COLO668 (cell line): ENCODE data around the gene OR2V2.

Experiments used
- DNase-seq: peaks from one replicate; lab custom pipeline; 2025; ENCODE audit not compliant: unreplicated experiment; lab: John Stamatoyannopoulos, UW

Gene OR2V2

DNA sequence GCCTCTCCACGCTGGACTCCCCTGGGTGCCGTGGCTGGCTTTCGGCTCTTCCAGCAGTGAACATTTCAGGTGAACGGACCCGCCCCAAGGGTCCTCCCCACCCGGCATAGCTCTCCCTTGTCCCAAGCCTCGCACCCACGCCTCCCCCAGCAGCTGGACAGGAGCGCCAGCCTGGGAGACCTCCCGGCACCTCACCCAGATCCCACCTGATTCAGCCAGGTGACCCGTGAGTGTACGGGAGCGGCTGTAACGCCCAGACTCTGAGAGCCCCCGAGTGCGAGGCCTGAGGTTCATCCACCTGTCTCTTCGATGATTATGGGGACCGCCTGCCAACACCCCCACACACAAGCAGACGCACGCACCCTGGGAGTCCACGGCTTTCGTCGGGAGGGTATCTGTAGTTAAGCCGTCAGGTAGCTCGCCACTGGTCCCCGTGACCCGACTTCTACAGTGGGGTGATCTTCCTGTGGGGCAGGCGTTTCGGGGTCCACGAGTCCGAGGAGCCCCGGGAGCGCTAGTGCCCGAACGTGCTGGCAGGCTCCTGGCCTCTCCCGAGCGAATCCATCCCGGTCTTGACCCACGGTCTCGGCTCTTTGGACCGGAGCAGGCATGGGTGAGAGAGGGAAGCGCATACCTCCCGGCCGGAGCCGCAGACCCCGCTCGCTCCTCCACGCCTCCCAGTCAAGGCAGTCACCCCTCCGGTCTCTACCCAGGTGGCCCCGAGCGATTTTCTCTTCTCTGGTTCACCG is 42.8 kb downstream of the OR2V2 start:
- DNase-seq: no peak

DNA sequence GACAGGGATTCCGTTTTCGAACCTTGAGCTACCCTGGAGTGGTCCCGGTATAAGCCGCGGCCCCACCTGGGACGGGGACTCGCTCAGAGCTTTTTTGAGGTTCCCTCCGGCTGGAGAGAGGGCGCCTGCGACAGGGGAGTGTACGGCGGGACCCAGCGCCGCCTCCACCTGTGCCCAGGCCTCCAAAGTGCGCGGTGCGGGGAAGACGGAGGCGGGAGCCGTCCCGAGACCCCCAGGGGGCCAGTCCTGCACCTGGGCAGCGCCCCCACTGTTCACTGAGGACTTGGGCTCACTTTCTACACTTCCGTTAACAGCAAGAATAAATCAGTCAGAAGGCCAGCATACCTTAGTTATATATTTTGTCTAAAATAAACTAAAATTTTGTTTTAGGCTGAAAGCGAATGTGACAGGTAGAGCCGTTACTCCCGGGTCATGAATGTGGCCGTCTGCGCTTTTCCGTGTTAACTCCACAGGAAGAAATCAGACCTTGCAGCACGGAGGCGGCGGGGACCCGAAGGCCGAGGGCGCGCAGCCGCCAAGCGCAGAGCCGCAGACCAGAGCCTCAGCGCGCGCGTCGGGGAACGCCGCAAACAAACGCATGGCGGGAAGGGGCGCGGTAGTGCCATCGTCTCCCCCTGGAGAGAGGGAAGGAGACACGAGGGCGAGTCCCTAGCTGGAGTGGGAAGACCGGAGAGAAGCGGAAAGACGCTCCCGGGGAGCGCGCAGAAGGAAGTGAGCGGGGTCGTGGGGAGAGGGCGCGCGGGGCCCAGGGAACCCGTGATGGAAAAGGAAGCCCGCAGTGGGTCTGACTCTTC is 43.5 kb downstream of the OR2V2 start:
- DNase-seq: no peak

DNA sequence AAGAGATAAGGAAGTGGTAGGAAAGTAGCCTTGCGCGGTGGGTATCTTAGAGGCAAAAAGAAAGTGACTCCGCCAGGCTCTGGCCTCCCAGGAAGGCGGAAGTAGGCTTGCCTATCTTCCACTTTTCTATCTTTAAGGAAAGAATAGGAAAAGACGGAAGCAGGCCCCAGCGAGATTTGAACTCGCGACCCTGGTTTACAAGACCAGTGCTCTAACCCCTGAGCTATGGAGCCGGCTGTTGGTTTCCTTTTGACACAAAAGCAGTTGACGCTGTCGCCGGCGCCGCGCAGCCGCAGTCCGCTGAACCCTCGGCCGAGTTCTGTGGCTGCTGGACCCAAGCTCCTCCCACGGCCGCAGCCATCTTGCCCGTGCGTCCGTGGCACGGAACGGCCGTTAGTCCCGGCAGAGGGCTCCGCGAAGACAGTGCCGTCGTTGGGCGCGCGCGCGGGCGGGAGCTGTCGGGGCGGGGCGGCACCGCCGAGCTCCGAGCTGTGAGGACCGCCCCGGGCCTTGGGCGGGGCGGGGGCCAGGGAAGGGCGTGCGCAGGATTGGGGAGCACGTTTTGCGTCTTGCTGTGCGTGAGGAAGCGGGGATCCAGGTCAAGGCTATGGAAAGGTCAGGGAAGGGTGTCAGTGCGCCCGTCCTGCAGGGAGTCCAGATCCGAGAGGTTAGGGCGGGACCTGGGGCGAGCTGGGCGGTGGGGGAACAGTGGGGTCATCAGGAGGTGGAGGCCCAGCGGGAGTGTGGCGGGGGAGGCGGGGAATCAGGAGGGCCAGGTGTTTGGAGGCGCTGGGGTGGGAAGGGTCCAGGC is 44.3 kb downstream of the OR2V2 start:
- no peak for DNase-seq

DNA sequence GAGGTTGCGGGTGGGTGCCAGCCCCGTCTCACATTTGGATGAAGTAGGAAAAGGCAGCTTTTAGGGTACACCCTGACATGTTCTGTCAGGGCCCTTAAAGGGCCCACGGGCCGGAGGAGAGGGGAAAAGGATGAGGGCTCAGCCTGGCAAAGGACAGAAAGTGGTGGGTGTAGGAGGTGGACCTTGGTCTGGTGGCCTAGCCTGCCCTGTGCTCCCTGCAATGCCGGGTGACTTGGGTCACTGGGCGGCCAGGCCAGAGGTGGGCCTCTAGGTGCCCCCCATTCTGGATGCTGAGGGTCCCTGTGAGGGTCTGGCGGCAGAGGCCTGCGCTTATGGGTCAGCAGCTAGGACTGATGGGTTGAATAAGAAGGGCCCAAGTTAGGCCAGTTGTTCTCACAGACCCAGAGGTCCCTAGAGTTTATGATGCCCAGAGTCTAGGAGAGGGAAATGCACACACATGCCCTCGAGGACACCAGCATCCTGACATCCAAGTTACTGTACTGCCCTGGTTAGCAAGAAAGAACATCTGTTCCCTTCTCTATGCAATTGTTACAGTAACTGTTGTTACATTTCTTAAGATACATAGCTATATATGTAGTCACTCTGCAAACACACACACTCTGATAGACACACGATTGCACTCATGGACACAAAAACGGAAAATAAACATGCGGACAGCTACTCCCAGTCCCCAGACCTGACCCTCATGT is 45.1 kb downstream of the OR2V2 start:
- DNase-seq: no peak

DNA sequence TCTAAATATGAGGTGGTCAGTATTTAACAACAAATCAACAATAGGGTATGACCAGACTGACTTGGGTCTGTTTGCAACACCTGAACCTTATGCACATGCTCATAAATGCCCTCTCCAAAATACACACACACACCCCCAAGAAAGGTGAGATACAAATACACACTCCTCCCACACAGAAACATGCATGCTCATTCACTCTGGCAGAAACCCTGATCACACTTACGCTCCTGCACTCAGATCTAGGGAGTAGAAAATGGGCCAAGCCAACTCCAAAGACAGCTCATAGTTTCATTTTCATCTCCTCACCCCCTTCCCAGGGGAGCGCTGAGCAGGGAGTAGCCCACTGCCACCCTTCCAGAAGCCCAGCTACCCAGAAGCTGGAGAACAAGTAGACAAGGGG is 46.3 kb downstream of the OR2V2 start:
- no peak for DNase-seq

DNA sequence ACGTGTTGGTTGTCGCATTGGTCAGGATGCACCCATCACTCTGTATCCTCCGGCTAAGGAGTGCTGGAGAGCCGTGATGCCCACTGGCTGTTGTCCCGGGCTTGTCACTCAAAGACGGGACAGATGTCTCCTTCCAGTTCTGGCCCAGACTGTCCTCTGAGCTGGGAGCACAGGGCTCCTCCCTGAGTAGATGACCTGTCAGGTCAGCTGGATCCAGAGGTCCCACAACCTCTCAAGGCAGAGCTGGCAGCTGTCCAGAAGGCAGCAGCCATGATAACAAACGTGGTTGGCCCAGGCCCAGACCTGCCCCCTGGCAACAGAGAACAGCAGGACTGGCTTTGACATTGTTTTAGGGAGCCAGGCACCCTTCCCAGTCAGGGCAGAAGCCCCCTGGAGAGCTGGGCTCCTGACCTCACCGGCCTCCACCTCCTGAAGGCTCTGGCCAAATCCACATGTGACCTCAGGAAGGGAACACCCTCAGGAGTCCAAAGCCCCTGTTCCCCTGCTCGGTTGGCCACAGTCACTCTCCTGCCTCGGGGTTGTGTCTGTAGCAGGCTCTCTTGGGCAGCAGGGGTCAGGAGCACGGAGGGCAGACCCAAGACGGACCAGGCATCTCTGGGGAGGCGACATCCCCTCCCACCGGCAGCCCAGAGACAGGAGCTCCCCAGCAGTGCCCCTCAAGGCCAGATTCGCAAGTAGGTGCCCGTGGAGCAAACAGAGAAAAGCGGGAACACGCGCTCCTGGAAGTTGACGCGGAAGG is 47.3 kb downstream of the OR2V2 start:
- no peak for DNase-seq

DNA sequence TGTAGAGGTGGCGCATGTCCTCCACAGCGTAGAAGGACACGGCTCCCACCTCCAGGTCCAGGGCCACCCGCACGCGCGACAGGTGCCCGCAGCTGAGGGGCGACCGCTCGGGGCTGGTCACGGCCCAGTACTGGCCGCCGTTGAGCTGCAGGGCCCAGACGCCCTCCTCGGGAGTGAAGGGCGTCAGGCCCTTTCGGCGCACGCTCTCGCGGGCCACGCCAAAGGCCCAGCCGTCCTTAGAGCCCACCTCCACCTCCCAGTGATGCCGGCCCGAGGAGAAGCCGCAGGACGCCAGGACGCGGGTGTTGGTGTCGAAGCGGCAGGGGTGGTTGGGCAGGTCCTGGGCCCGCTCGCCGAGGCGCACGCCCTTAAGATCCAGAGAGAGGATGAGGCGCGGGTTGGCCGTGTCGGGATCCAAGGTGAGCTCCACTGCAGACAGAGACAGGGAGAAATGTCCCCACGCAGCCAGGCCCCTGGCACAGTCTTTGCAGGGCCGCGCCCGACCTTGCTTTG is 47.9 kb downstream of the OR2V2 start:
- no peak for DNase-seq

DNA sequence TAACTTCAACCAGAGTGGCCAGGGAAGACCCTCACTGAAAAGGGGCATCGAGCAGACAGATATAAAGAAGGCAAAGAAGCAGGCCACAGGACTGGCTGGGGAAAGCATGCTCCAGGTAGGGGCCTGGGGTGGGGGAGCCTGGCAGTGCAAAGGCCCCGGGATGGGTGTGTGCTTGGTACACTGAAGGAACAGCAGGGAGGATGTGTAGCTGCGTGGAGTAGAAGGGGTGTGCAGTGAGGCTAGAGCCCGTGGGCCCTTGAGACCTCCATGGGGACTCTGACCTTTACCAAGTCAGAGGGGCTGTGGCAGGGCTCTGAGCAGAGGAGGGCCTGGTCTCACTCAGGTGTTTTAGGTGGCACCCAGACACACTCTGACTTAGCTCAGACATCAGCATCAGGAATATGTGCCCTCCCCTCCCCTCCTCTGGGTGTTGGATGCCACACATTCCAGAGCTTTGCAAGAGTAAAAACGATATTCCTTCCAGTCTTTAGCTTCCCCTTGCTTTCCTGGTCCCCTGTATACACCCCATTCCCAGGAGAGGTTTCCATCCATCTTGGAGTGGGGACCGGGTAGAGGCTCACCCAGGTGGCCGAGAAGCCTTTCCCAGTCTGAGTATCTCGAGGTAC is 50.1 kb downstream of the OR2V2 start:
- DNase-seq: no peak

DNA sequence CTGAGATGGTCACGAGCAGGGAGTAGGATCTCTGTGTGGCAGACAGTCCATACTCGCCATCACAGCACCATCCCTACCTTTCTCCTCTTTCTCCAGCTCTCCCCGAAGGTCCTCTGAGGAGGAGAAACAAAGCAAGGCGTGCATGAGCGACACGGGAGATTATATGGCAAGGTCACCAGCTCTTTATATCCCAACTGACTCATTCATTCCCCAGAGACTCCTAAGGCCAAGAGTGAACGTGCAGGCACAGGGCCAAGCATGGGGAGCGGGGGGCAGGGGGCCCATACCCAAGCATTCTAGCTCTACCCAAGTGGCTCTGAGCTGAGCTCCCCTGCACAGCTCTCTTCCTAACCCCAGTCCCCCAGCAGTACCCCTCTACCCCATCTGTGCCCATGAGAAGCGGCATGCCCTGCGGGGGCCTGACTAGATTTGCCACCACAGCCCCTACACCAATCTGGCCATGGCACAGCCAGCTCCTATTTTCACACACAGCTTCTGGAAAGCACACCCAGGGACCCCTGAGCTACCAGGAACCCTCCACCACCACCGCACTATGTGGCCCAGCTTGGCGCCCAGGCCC is 50.8 kb downstream of the OR2V2 start:
- DNase-seq: no peak

DNA sequence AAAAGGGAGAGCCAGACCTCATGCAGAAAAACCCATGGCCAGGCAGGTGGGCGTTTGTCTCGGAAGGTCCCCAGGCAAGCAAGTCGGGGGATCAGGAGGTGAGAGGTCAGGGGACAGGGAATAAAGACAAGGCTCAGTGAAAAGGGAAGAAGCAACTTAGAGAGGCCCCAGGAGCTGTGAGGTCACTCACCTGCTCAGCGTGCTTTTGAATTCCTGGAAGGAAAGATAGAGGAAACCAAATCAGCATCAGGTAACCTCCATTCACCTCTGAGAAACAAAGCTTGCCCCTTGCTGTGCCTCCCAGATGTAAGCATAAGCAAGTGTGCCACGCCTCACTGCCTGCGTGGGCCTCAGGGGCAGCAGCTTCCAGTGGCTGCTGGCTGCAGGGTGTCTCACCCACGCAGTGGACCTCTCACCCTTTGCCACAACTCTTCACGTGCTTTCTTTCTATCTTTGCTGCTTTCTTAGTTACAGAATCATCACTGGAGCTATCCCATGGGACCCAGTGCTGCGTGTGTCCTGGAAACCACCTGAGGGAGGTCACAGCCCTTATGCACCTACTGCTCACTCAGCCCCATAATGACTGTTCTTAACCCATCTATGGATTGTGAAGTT is 51.6 kb downstream of the OR2V2 start:
- no peak for DNase-seq

DNA sequence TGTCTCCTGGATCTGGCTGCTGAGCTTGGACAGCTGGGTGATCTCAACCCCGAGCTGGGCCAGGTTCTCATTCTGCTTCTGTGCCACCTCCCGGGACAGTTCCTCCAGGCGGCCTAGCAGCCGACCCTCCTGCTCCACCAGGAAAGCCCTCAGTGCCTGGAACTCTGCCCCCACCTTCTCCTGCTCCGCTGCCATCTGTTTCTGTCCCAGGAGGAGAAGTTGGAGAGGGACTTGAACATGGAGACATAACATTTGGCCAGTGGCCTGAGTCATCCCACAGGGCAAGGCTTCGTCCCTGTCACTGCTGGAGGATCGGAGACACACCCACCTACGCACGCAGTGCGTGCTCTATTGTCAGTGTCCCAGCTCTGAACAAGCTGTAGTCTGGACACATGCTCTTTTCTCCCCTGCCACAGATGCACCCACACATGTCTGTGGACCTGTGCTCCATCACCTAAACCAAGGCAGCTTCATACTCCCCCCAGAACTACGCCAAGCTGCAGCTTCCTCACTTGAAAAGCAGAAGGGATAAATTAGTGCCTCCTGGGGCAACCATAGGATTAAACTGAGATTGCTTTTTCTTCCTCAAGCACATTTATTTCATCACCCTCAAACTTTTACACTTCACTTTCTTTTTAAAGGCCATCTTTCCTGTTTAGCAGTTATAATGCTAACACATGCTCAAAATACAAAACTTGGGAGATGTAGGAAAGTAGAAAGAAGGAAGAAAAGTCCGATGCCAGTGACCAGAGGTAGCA is 52.7 kb downstream of the OR2V2 start:
- DNase-seq: no peak

DNA sequence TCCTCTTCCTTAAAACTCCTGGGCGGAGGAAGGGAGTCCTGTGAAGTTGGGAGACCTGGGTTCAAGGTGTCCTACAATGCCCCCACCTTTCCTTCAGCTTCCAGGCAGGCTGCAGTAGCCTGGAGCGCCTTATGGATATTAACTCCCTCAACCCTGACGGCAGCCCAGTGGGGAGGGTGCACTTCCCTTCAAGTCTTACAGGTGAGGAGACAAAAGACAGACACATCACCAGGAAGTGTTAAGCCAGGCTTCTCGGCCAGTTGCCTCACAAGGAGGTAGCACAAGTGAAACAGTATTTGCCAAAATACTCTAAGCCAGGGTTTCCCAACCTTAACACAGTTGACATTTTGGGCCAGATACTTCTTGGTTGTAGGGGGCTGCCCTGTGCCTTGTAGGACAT is 53.4 kb downstream of the OR2V2 start:
- DNase-seq: no peak

DNA sequence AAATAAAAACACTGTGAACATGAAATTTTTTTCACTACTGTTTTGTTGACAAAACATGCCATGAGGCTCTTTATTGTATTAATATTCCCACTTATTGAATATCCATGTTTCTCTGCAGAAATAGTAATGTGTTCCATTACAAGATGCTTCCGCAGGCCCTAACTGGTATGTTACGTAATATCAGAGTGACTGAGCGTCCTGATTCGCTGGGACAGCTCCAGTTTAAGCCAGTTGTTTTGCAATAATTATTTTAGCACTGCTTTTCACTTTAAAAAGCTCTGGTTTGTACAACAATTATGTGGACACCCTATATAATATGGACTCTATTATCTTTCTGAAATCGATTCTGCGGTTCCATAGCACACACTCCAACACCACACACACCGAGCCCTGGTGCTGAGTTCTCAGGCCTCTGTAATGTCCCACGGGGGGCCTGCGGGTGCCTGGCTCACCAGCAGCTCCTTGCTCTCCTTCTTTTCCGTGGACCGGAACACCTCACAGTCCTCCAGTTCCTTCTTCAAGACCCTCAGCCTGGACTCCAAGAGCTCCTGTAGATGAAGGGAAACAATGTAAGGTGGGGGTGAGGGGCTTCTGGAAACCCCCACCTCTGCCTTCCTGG is 55.8 kb downstream of the OR2V2 start:
- DNase-seq: no peak

DNA sequence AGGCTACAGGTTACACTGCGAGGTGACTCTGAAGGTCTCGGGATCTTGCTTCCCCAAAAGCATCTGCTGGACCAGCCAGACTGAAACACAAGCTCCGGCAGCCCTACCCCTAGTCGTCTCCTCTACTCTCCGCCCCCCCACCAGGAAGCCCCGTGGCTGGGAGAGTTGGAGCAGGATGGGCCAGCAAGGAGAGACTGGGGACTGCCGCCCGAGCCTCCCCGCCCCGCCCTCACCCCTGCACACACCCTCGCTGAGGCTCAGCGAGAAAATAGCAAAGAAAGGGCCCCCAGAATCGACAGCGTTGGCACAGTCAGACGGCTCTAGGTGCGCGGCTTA is 56.4 kb downstream of the OR2V2 start:
- DNase-seq: no peak

DNA sequence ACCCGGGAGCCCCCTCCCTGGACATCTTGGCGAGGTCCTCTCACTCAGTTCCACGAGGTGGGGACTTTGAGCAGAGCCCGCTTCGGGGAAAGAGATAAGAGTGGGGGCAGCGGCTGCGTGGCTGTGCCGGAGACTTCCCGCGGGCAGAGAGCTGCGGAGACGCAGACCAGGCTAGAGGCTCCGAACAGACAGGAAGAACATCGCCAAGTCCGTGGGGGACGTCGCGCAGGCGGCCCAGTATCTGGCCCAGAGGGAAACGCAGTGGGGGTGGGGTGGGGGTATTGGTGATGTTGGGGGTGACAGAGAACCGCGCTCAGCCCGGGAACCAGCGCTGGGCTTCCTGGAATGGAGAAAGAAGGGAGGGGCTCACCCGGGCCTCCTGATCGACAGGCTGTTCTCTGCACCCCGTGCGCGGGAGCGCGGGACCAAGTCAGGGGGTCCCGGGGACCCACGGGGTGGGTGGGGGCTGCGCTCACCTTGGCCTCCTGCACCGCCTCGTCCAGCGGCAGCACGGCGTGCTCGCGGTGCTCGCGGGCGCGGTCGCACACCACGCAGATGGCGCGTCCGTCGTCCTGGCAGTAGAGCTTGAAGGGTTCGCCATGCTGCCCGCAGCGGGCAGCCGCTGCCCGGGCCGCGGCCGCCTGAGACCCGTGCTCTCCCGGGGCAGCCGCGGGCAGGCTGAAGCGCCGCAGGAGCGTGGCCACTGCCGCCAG is 56.9 kb downstream of the OR2V2 start:
- DNase-seq: no peak

DNA sequence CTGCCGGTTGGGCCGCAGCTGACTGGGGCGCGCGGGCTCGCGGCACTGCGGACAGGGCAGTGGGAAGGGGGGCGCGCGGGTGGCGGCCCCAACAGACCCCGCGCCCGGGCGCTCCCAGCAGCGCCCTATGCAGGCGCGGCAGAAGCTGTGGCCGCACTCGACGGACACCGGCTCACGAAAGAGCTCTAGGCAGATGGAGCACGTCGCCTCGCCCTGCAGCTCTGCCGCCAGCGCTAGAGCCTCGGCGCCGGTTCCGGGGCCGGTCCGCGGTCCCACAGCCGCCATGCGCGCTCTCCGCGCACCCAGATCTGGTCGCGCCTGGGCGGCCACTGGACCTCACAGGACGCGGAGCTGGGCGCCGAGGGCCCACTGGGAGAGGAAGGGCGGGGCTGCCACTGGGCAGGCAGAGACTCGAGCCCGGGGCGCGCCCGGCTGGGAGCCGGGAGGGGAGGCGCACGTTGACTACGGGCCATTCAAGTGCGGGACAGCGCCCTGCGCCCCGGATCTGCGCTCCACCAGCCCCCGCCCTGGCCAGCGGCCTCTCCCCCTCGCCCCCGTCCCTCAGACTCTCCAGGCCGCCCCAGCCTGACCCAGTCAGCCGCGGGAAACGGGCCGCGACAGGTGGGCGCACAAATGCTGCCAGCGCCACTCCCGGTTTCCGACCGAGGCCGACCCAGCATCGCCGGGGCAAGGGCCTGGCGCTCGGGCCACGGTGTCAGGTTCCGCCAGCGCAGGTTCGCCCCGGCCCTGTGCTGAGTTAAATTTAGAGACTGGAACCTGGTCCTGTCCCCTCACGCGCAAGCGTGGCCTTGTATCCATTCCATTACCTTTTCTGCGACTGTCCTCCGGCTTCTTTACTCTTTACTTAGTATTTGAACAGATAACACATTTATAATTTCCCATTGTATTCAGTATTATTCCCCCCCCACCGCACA is 57.7 kb downstream of the OR2V2 start, which contains the start of gene TRIM7:
TRIM7 (minus strand) TSS at position 371 of the 935 bp plus-strand sequence; CDS start at position 285, 86 bp downstream.
- no peak for DNase-seq
